ENCODE data around the gene ROR2.

DNA sequence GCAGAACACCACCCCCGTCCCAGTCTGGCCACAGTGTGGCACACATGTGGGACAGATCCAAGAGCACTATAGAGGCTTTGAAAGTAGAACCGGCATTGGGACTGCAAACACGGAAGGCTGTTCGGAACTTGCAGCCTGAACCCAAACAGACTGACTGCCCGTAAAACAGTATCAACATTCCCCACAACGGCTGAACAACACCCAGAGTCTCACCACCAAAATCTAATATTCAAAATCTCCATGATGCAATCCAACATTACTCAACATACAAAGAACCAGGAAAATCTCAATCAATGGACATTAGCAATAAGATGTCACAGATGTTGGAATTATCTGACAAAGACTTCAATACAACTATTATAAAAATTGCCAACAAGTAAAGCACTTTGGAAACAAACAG, 82.3 kb downstream of the ROR2 start:
- TF ChIP-seq, protein P1, sequence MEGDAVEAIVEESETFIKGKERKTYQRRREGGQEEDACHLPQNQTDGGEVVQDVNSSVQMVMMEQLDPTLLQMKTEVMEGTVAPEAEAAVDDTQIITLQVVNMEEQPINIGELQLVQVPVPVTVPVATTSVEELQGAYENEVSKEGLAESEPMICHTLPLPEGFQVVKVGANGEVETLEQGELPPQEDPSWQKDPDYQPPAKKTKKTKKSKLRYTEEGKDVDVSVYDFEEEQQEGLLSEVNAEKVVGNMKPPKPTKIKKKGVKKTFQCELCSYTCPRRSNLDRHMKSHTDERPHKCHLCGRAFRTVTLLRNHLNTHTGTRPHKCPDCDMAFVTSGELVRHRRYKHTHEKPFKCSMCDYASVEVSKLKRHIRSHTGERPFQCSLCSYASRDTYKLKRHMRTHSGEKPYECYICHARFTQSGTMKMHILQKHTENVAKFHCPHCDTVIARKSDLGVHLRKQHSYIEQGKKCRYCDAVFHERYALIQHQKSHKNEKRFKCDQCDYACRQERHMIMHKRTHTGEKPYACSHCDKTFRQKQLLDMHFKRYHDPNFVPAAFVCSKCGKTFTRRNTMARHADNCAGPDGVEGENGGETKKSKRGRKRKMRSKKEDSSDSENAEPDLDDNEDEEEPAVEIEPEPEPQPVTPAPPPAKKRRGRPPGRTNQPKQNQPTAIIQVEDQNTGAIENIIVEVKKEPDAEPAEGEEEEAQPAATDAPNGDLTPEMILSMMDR (IDR thresholded peaks at IDR 0.05) = no peak
- no peak for TF ChIP-seq POLR2AphosphoS5 (IDR thresholded peaks at IDR 0.05; ENCODE audit: low read depth, low read length)
- TF ChIP-seq SIN3A (IDR thresholded peaks at IDR 0.05; ENCODE audit: borderline replicate concordance, insufficient read depth, low read depth, low read length) = no peak
- TF ChIP-seq, protein P2, sequence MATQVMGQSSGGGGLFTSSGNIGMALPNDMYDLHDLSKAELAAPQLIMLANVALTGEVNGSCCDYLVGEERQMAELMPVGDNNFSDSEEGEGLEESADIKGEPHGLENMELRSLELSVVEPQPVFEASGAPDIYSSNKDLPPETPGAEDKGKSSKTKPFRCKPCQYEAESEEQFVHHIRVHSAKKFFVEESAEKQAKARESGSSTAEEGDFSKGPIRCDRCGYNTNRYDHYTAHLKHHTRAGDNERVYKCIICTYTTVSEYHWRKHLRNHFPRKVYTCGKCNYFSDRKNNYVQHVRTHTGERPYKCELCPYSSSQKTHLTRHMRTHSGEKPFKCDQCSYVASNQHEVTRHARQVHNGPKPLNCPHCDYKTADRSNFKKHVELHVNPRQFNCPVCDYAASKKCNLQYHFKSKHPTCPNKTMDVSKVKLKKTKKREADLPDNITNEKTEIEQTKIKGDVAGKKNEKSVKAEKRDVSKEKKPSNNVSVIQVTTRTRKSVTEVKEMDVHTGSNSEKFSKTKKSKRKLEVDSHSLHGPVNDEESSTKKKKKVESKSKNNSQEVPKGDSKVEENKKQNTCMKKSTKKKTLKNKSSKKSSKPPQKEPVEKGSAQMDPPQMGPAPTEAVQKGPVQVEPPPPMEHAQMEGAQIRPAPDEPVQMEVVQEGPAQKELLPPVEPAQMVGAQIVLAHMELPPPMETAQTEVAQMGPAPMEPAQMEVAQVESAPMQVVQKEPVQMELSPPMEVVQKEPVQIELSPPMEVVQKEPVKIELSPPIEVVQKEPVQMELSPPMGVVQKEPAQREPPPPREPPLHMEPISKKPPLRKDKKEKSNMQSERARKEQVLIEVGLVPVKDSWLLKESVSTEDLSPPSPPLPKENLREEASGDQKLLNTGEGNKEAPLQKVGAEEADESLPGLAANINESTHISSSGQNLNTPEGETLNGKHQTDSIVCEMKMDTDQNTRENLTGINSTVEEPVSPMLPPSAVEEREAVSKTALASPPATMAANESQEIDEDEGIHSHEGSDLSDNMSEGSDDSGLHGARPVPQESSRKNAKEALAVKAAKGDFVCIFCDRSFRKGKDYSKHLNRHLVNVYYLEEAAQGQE (IDR thresholded peaks at IDR 0.05; ENCODE audit: insufficient read depth in 1 of 2, low read depth in 2 of 2, low read length in 1 of 2) = no peak
- TF ChIP-seq TCF7L2 (IDR thresholded peaks at IDR 0.05; ENCODE audit: low read depth, low read length) = no peak

Data from Panc1 (cell line).